Measurements from ENCODE around the gene C5orf63.
"Not testable (repeated sequence)": the region's sequence is repeated elsewhere in the genome, so short reads cannot be mapped to it uniquely, and the experiment has no call there.

Gene C5orf63

DNA sequence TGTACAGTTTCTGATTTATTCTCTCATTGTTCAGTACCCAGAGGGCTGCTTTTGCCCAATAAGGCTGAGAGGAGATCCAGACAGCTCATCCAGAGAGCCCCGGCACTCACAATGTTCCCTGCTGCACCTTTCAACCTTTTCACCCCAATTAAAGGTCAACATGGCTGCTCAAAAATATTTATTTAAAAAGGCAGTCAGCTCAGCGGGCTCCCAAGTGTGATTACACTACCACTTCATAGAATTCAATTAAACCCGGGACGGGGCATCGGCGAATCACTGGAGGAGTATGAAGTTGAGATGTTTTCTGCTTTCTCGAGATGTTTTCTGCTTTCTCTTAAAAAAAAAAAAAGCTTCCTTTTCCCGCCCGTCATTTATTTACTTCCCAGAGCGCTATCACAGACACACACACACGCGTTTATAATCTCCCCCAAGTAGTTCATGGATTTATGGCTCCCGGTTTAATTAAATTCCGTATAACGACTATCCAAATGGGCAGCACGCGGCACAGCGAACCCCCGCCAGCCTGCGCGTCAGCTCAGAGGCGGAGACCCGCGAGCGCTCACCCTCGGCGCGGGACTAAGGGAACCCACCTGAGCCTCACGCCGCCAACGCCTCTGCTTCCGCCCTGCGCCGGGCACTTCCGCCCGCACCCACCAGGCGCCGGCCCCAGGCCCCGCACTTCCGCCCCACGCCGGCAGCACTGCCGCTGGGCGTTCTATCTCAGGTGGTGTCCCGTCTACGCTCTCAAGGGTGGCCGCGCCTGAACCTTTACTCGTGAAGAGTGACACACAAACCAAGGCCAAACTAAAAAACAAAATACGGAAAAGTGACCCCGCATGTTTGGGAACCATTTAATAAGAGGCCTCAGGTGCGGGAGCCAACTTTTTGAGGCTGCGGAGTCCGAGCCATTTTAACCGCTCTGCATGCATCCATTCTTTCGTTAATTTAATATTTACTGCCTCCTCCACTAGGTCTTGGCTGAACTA is at the start of gene C5orf63:
C5orf63 (minus strand) TSS at position 642 of the 986 bp plus-strand sequence. CDS start 14,507 bp downstream, outside the sequence.
- DNase-seq: peak; percentile 33

DNA sequence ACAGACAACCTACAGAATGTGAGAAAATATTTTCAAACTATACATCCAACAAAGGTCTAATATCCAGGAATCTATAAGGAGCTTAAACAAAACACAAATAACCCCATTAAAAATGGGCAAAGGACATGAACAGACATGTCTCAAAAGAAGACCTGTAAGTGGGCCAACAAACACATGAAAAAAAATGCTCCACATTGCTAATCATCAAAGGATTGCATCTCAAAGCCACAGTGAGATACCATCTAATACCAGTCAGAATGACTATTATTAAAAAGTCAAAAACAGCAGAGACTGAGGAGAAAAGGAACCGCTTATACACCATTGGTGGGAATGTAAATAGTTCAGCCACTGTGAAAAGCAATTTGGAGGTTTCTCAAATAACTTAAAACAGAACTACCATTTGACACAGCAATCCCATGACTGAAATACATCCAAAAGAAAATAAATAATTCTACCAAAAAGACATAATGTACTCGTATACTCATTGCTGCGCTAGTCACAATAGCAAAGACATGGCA is 39.1 kb upstream of the C5orf63 start:
- no peak for DNase-seq

DNA sequence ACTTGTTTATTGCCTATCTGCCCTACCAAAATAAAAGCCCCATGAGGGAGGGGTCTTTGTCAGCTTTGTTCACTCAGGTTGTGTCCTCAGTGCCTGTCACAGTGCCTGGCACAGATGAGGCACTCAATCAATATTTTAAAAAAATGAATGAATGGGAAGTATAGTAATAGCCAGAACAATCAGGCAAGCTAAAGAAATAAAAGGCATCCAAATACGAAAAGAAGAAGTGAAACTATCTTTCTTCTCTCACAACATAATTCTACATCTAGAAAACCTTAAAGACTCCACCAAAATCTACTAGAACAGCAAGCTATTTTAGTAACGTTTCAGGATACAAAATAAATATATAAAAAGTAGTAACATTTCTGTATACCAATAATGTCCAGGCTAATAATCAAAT is 37.8 kb upstream of the C5orf63 start:
- DNase-seq: no peak

DNA sequence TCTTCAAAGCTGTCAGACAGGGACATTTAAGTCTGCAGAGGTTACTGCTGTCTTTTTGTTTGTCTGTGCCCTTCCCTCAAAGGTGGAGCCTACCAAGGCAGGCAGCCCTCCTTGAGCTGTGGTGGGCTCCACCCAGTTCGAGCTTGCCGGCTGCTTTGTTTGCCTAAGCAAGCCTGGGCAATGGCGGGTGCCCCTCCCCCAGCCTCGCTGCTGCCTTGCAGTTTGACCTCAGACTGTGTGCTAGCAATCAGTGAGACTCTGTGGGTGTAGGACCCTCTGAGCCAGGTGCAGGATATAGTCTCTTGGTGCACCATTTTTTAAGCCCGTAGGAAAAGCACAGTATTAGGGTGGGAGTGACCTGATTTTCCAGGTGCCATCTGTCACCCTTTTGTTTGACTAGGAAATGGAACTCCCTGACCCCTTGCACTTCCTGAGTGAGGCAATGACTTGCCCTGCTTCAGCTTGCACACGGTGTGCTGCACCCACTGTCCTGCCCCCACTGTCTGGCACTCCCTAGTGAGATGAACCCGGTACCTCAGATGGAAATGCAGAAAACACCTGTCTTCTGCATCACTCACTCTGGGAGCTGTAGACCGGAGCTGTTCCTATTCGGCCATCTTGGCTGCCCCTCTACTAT is 35.4 kb upstream of the C5orf63 start:
- not testable (repeated sequence) for DNase-seq

DNA sequence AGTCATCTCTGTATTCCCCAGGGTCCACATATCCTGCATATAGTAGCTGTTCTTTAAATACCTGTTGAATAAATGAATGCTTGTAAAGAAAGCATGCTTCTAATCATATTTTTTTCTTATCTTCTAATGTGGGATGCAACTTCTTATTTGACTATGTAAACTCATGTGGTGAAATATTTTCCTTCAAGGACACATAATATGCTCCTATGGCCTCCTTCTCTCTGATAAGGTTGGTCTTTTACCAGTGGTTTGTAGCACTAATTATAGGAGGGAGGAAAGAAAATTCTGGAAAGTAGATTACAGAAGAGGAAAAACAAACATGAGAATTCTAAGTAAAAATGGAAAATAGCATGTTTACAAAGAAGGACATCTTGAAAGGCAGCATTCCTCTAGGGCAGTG is 28.6 kb upstream of the C5orf63 start:
- no peak for DNase-seq

DNA sequence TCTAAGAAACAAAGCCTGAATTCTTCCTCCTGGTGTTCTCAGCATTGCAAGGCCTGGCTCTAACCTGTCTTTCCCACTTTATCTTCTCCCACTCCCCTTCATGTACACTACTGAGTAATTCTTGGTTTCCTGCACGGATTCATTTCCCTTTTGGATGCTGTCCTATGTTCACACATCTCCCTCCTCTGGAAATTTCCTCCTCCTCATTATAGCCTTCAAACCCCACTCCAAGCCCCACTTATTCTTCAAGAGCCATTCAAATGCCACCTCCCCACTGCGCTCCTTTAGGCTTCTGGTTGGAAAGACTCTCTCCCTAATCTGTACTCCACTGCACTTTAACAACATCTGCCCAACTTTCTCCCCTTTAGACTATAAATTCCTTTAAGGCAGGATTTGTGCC is 28.2 kb upstream of the C5orf63 start:
- no peak for DNase-seq

DNA sequence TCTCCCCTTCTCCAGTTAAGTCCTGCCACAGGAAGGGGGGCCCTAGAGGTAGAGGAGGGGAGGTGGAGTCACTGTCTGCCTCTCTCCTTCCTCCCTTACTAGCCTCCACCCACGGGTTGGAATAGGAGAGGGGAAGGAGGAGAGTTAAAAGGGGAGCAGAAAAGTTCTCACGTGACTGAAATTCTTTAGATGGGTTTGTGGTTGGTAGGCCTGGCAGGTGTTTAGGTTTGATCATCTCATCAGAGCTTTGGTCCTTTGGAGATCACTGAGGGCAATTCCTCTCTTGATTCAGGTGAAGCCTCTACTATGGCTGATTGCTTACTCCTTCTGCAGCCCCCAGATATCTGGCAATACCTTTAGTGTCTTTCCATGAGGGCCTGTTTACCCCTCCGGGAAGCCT is 24.9 kb upstream of the C5orf63 start:
- DNase-seq: no peak

DNA sequence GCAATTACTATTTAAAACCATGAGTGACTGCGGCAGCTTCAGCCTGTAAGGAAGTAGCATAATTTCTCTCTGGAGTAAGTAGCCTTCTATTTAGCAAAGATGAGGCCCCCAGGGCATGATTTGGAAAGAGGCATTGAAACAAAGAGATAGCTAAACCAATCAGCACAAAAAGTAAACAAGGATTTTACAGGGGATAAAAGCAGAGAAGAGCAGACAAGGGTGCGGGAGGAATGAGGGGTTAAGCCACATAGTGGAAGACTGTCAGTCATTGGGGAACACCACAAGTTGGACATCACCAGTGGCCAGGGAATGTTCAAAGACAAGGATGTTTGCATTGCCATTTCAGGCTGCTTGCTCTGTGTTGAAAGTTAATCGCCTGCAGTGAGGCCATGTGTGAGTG is 24.0 kb upstream of the C5orf63 start:
- DNase-seq: no peak

DNA sequence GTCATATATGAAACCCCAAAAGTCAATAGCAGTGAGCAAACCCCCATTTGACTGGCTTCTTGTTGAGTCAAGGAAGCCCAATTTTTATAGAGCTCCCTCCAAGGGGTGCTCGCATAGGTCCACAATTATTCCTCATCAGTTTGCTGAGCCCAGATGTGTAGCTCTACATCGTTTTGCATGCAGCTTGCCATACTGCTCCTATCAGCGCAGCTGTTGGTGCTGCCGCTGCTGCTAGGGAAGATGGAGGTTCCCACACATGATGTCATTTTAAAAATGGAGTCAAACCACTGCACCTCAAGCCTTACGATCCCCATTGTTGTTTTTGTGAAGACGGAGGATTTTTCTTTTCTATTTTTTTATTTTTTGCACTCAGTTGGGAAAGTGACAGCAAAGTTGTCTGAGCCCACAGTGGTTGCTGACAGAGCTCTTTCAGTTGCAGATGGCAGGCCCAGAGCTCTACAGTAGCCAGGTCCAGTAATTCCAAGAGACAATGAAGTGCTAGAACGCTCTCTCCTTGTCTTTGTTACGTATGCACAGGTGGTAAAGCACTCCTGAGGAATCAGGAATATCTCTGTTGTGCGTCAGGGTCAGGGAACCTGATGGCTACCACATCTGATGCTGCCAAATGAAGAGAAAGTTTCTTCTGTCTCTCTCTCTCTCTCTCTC is 23.2 kb upstream of the C5orf63 start:
- no peak for DNase-seq

DNA sequence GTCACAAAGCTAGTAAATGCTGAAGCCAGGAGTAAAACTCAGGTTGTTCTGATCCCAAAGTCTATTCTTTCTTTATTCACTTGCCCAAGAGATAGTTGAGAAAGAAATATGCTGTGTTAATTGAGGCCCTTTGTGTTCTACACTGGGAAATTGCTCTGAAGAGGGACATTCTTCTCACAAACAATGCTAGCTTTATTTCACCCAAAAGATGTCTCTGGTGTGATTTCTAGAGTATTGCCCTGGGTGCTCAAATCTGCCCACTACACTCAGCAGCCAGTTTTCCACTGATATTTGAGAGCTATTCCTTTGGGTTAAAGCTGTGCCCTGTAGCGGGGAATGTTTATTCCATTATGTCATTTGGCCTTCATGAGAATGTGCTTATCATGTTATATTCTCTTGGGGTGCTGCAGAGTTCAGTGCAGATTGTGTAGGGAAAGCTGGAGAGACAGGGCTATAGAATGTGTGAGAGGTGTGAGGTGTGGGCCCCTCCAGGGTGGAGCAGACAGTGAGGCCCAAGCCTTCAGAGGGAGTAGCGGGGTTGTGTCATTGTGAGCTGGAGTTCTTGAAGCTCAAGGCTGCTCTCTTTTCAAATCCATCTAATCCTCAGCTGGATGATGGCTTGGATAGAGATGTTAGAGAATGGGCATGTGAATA is 21.0 kb upstream of the C5orf63 start:
- DNase-seq: no peak

DNA sequence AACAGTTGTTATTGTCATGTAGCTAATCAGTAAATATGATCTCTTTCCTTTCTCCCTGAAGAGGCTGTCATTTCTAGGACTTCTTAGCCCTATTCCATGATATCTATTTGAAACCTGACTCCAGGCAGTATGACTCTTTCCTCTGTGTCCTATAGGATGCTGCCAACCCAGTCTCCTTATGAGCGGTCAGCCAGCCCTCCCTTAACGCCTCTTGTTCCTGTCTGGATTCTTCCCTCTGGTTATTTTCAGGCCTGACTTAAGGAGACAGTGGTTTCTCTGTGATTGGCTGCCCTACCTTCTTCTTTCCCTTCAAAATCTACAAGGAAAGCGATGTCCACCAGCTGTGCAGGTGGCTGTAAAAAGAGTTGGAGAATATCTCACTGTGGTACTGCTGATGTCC is 19.4 kb upstream of the C5orf63 start:
- peak; percentile 72 for DNase-seq

DNA sequence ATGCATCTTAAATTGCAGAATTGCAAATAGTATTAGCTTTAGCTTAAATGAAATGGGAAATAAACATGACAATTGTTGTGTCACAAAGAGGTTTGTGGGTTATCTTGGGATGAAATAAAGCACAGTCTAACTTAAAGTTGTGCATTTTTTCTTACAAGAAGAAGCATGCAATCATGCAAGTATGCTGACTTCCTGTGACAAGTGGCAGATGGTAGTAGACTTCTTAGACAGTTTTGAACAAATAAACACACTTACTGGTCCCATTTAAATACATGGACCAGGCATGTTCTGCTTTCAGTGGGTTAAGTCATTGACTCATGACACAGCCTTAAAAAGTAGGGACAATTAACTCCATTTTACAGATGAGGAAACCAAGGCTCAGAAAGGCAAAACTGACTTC is 15.9 kb upstream of the C5orf63 start:
- peak; percentile 12 for DNase-seq

DNA sequence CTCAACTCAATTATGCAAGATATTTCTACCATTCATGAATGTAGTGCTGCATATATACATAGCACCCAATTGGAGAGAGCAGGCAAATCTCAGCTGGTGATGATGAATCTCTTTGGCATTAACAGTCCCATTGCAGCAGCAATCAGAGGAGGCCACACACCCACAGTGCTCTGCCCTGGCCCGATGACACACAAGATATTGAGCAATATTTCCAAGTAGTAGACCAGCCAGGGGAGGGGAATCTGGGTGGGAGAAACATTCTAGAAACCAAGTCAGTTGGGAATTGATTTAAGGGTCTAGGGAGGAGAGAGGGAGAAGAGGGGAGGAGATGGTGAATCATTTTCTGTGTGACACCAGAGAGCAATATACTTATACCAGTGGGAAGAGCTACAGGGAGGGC is 14.9 kb upstream of the C5orf63 start:
- peak; percentile 98 for DNase-seq

DNA sequence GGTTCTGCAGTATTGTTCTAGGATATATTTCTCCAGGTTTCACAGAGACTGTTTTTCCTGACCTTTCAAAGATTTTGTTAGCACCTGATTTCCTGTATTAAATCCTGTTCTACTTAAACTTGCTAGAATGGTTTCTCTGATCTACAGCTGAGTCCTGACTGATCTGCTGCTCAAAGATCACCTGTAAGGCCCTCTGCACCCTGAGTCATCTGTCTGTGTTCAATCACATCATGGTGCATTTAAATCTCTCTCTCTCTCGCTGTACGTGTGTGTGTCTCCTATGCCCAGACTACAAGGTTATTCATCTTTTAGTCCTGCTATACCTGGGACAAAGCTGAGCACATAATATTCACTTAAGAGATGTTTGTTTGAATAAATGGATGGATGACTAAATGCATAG is 13.3 kb upstream of the C5orf63 start:
- DNase-seq: no peak

DNA sequence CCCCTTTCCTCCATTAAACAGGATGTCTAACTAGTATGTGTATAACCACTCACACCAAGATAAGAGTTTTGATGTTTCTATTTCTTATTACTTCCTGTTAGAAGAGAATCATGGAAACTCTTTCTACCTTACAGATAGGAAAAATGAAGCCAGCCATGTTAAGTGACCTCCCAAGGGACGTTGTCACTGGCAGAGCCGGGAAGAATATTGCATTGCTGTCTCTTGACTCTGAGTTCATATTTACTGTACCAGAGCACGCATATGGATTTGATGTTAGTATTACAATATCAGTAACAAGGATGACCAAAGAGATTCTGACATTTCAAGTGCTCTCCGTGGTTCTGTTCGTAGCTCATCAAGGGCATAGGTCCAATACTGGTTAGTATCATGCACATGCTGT is 12.5 kb upstream of the C5orf63 start:
- no peak for DNase-seq

DNA sequence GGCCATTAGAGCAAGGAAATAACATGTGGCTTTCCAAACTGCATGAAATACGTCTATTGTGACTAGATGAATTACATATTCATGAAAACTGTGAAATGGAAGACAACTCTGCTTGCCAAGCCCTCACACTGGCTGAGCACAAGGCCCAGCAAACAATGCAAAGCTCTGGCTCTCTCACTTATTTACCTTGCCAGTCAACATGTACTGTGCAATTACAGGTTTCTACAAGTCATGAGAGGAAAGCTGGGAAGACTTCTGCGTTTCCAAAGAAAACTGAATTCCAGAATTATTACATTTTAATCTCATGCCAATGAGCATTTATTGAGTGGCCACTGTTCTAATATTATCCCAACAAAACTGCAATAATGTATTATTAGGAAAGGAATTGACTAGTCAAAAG is 12.1 kb upstream of the C5orf63 start:
- no peak for DNase-seq

DNA sequence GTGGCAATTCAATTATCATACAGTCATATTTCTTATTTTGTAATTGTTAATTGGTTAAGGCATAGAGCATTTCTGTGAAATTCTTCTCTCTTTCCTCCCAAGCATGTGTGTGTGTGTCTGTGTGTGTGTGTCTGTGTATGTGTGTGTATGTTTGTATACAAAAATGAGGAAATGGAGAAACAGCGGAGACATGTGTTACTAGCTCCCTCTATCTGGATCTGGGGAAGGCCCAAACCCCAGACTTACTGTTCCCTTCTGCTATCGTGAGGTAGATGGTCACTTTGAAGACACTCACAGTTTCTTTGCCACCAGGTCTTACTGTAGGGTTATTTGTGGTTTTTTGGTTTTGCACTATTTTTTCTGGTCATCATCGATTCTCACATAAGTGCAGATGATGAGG is 11.4 kb upstream of the C5orf63 start:
- DNase-seq: no peak

DNA sequence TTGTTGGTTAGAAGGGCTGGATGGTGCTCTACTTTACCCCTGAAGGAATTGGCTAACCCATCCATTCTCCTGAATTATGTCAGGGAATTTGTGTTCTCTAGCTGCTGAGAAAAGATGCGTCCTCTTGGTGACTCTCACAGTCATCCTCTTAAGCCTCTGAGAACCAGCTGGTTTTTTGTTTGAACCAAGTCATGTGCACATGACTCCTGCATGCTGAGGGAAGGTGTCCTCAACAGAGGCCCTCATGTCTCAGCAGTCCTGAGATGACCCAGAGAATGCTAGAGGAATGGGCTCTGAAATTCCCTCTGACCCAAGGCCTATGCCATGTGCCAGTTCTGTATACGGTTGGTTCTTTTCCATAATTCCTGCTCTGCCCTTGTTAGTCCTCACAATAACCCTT is 10.4 kb upstream of the C5orf63 start:
- DNase-seq: no peak

DNA sequence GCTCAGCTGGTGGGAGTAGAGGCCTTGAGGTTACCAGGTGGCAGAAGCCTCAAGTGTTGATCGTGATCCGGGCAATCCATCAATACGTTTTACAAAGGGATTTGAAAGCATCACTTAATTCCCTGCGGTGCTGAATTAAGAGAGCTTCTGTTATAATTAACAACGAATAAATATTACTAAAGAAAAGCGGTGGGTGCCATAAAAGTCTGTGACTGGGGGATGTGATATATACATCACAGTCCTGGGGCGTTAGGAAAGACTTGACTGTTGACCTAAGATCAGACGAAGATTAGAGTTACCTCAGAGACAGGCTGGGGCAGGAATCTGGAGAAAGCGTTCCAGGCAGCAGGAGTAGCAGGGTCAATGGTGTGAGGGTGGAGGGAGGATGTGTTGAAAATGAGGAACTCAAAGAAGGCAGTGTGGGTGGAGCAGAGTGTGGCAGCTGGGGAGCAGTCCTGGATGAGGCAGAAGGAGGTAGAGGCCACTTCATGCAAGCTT is 6.7 kb upstream of the C5orf63 start:
- DNase-seq: peak; percentile 7

DNA sequence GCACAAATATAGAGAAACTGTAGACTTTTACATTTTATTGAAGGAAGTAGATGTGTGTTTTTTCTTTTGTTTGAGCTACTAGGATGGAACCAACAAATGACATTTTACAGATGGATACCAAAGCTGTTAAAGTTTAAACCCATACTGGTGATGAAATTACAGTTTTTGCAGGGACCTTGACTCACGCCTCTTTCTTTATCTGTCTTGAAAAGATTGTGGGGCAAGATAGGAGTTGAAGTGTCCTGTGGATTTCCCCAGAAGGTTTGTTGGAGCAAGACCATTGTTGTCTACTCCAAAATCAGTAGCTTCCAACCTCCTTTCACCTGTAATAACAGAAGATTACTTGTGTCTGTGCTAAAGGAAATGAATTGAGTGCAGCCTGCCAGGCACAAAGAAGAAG is 4.1 kb upstream of the C5orf63 start:
- DNase-seq: no peak

DNA sequence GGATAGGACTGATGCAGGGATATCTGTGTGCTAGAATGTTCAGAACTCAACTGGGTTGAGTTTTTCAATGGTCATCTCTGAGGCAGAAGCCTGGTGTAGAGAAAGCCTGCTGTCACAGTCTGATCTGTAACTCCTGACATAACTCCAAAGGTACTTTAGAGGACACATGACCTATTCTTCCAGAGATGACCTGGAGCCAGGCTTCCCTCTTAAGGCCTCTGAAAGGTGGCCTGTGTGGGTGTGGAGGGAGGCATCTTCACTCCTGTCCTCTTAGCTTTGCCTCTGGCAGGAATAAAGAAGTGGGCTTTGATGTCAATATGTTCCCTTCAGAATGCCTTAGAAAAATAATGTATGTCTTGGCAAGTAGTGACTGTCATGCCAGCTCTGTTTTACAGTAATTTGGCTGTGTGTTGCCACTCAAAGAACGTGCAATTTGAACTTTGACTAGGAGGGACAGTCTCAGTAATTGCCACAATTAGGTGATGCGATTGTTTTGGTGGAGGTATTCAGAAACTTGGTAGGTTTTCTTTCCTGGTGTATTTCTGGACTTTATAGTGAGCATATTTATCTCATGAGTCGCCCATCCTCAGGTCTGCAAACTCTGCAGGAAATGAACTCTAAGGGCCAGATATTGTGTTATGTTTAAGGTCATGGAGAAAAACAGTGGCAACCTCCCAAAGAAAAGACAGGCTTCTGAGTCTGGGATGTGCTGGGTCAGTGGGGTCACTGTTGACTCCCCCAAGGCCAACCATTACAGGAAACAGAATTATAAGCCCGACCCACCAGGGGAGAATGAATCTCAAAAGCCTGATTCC is 3.2 kb upstream of the C5orf63 start:
- peak; percentile 54 for DNase-seq

DNA sequence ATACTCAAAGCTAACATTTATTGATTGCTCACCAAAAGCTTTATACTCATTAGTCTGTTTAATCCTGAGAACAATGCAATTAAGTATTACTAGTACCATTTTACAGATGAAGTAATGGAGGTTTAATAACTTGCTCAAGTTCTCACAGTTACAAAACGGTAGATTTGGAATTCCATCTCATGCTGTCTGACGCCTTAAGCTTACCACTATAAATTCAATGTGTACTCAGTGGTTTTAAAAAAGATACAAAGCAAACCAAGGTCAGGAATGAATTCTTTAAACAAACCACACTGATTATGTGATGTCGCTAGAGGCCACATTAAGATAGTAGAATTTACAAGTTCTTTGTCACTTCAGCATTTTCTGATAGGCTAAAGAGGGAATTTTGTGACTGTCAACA is 1.2 kb upstream of the C5orf63 start:
- no peak for DNase-seq

Data from fibroblast of skin of right biceps (primary cell).